ENCODE measurements around the gene VEGFA.

- no peak for TF ChIP-seq EP300 (IDR thresholded peaks at IDR 0.05)
- TF ChIP-seq, protein P1, sequence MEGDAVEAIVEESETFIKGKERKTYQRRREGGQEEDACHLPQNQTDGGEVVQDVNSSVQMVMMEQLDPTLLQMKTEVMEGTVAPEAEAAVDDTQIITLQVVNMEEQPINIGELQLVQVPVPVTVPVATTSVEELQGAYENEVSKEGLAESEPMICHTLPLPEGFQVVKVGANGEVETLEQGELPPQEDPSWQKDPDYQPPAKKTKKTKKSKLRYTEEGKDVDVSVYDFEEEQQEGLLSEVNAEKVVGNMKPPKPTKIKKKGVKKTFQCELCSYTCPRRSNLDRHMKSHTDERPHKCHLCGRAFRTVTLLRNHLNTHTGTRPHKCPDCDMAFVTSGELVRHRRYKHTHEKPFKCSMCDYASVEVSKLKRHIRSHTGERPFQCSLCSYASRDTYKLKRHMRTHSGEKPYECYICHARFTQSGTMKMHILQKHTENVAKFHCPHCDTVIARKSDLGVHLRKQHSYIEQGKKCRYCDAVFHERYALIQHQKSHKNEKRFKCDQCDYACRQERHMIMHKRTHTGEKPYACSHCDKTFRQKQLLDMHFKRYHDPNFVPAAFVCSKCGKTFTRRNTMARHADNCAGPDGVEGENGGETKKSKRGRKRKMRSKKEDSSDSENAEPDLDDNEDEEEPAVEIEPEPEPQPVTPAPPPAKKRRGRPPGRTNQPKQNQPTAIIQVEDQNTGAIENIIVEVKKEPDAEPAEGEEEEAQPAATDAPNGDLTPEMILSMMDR (IDR thresholded peaks at IDR 0.05) = no peak
- no peak for TF ChIP-seq POLR2A (IDR thresholded peaks at IDR 0.05)
Observed at GRCh38 chr6:43776799-43777776, 7.1 kb downstream of the VEGFA start.
